IMR-90 (cell line): ENCODE results near the gene VPS33A. TPM values are rescaled to one million over a fixed set of nuclear protein-coding genes. Genes with fewer than 3 reads are reported as not detected.
"Not testable (repeated sequence)": the region's sequence is repeated elsewhere in the genome, so short reads cannot be mapped to it uniquely, and the experiment has no call there.

Experiments
- ATAC-seq: fragments of 200-7000 bp; cut with Tn5 transposase; 2 replicates; pipeline ENCODE4 v1.9.1; 2020; ENCODE audit warnings: low read depth, mild to moderate bottlenecking, moderate library complexity
- BruUV-seq: library from RNA; stranded (reverse); fragments of 400-500 nt; replicated peaks from 2 replicates; lab custom pipeline; 2021; lab: Mats Ljungman, UMichigan
- CTCF ChIA-PET: fragments of 300-600 bp; formaldehyde crosslinking; extraction: SDS; loops from one replicate; lab custom pipeline; 2021; ENCODE audit warnings: antibody characterized with exemption; lab: Yijun Ruan, JAX
- POLR2A ChIA-PET: fragments of 300-600 bp; sonication (Branson Sonifier 250); formaldehyde crosslinking; loops from one replicate; lab custom pipeline; 2022; ENCODE audit warnings: antibody characterized with exemption; ENCODE audit not compliant: unreplicated experiment; lab: Charles Lee
- DNase-seq: peaks from one replicate; pipeline ENCODE4 v3.0.0; 2013
- H2AFZ ChIP-seq: replicated peaks from 2 replicates; pipeline ENCODE3; 2013; ENCODE audit warnings: low read length, mild to moderate bottlenecking; ENCODE audit not compliant: poor library complexity
- H2AK5ac ChIP-seq: 2 replicates; pipeline ENCODE4 v1.6.1; 2013; ENCODE audit warnings: low read depth, low read length, inconsistent platforms
- H2AK9ac ChIP-seq: replicated peaks from 2 replicates; pipeline ENCODE3; 2013; ENCODE audit warnings: mild to moderate bottlenecking, low read depth, low read length, moderate library complexity; ENCODE audit not compliant: poor library complexity
- H2BK120ac ChIP-seq: 2 replicates; pipeline ENCODE4 v1.6.1; 2013; ENCODE audit warnings: low read depth, low read length, inconsistent platforms
- H2BK15ac ChIP-seq: 3 replicates; pipeline ENCODE4 v1.6.1; 2013; ENCODE audit warnings: low read depth, low read length, inconsistent platforms
- H2BK20ac ChIP-seq: 2 replicates; pipeline ENCODE4 v1.6.1; 2013; ENCODE audit warnings: low read depth, mild to moderate bottlenecking, inconsistent platforms, low read length, moderate library complexity
- H2BK5ac ChIP-seq: 2 replicates; pipeline ENCODE4 v1.6.1; 2013; ENCODE audit warnings: mild to moderate bottlenecking, low read depth, low read length, inconsistent platforms; ENCODE audit not compliant: poor library complexity, severe bottlenecking
- H3K14ac ChIP-seq: replicated peaks from 2 replicates; pipeline ENCODE4 v1.6.1; 2013; ENCODE audit warnings: low read depth, low read length, inconsistent platforms
- H3K18ac ChIP-seq: 2 replicates; pipeline ENCODE4 v1.6.1; 2013; ENCODE audit warnings: low read depth, low read length, control low read depth
- H3K23ac ChIP-seq: 2 replicates; pipeline ENCODE4 v1.6.1; 2013; ENCODE audit warnings: low read depth, low read length, inconsistent platforms
- H3K27ac ChIP-seq: 2 replicates; pipeline ENCODE4 v1.5.1; 2013; ENCODE audit warnings: mild to moderate bottlenecking, control low read depth, low read length; ENCODE audit not compliant: insufficient read depth
- H3K27me3 ChIP-seq: 2 replicates; pipeline ENCODE4 v1.6.1; 2013; ENCODE audit warnings: low read length; ENCODE audit not compliant: control insufficient read depth, insufficient read depth
- H3K36me3 ChIP-seq: 2 replicates; pipeline ENCODE4 v1.6.1; 2013; ENCODE audit warnings: low read length, mixed read lengths; ENCODE audit not compliant: control insufficient read depth, insufficient read depth
- H3K4ac ChIP-seq: 2 replicates; pipeline ENCODE4 v1.6.1; 2013; ENCODE audit warnings: low read depth, low read length, inconsistent platforms
- H3K4me1 ChIP-seq: 2 replicates; pipeline ENCODE4 v1.6.1; 2013; ENCODE audit warnings: low read length, mixed read lengths; ENCODE audit not compliant: control insufficient read depth, insufficient read depth
- H3K4me2 ChIP-seq: 2 replicates; pipeline ENCODE4 v1.6.1; 2013; ENCODE audit warnings: low read depth, mild to moderate bottlenecking, control low read depth, low read length, moderate library complexity
- H3K4me3 ChIP-seq: 2 replicates; pipeline ENCODE4 v1.5.1; 2013; ENCODE audit warnings: low read depth, mild to moderate bottlenecking, control low read depth, low read length, moderate library complexity; ENCODE audit not compliant: insufficient read depth
- H3K56ac ChIP-seq: 2 replicates; pipeline ENCODE4 v1.6.1; 2013; ENCODE audit warnings: low read length, inconsistent platforms; ENCODE audit not compliant: insufficient read depth; ENCODE audit errors: extremely low read depth
- H3K79me1 ChIP-seq, 2 experiments: 2 replicates each; pipeline ENCODE4 v1.6.1; 2013; ENCODE audit warnings: low read length in 2 of 2, inconsistent platforms in 1 of 2, low read depth in 1 of 2
- H3K9ac ChIP-seq: 2 replicates; pipeline ENCODE4 v1.6.1; 2013; ENCODE audit warnings: low read depth, low read length, control low read depth
- H3K9me1 ChIP-seq: 2 replicates; pipeline ENCODE4 v1.6.1; 2013; ENCODE audit warnings: low read length, inconsistent platforms; ENCODE audit not compliant: insufficient read depth
- H3K9me3 ChIP-seq: 2 replicates; pipeline ENCODE4 v1.6.1; 2013; ENCODE audit warnings: low read length; ENCODE audit not compliant: control insufficient read depth, insufficient read depth
- H4K20me1 ChIP-seq: 2 replicates; pipeline ENCODE4 v1.6.1; 2013; ENCODE audit warnings: low read length, inconsistent platforms; ENCODE audit not compliant: insufficient read depth
- H4K5ac ChIP-seq: 2 replicates; pipeline ENCODE4 v1.6.1; 2013; ENCODE audit warnings: mild to moderate bottlenecking, low read depth, low read length, control low read depth
- H4K8ac ChIP-seq, 2 experiments: 2 replicates each; pipeline ENCODE4 v1.6.1; 2013; ENCODE audit warnings: low read depth in 2 of 2, low read length in 2 of 2, control low read depth in 1 of 2, inconsistent platforms in 1 of 2
- H4K91ac ChIP-seq: 2 replicates; pipeline ENCODE4 v1.6.1; 2013; ENCODE audit warnings: low read depth, low read length, inconsistent platforms; ENCODE audit not compliant: insufficient read depth
- BHLHE40 ChIP-seq: fragments of 150-350 bp; IDR thresholded peaks from 2 replicates; pipeline ENCODE4 v1.6.1; 2016; ENCODE audit warnings: mild to moderate bottlenecking, low read depth, low read length
- CHD1 ChIP-seq: IDR thresholded peaks from 2 replicates; pipeline ENCODE4 v1.6.1; 2012; ENCODE audit warnings: low read depth, low read length, improper control_type of control experiment
- MXI1 ChIP-seq: IDR thresholded peaks from 2 replicates; pipeline ENCODE4 v1.6.1; 2012; ENCODE audit warnings: low read depth, mild to moderate bottlenecking, low read length, moderate library complexity, borderline replicate concordance
- RFX5 ChIP-seq: IDR thresholded peaks from 2 replicates; pipeline ENCODE4 v1.8.0; 2012; ENCODE audit warnings: low read depth, mild to moderate bottlenecking, low read length, moderate library complexity
- WGBS, 2 experiments: methylation state at CpG; one replicate each; pipeline versions ENCODE4 v1.1.5 to v1.1.7; 2013; ENCODE audit warnings: missing lambda C conversion rate in 2 of 2; ENCODE audit not compliant: insufficient read length in 1 of 2; ENCODE audit errors: extremely low coverage in 2 of 2; 5-methylcytosine and 5-hydroxymethylcytosine counted together
- dilution Hi-C: fragments of 300-500 bp; cut with HindIII; formaldehyde crosslinking; loops from one replicate; pipeline ENCODE4 v1.14.3; 2018; ENCODE audit warnings: low sequenced_read_pairs; ENCODE audit not compliant: unreplicated experiment
- in situ Hi-C: fragments of 300-500 bp; cut with MboI; formaldehyde crosslinking; loops from 3 replicates; pipeline ENCODE4 v1.14.3; 2019; ENCODE audit warnings: low sequenced_read_pairs, inconsistent platforms, mixed read lengths
- intact Hi-C: fragments of 100-400 bp; cut with micrococcal nuclease; formaldehyde crosslinking; loops from 2 replicates; pipeline ENCODE4 v1.10.0; 2022
- polyA plus RNA-seq, 3 experiments: library from polyadenylated mRNA; depleted of rRNA; stranded (reverse); fragments of >200 nt; gene quantifications; 2 replicates each; pipeline ENCODE4 v1.2.3, GENCODE V29; 2012; ENCODE audit warnings: low replicate concordance in 1 of 3
- total RNA-seq: library from RNA; depleted of rRNA; stranded (reverse); fragments of >200 nt; gene quantifications from 2 replicates; pipeline ENCODE4 v1.2.3, GENCODE V29; 2012

The VPS33A gene
- total and polyA plus RNA-seq, 2 of the 4 experiments (the other 2 are of a cell fraction): 14.0 to 20.3 TPM

GRCh38 chr12:122203301-122204166 lies 62.8 kb downstream of the VPS33A start, which contains the start of gene B3GNT4:
TSS of gene B3GNT4 (plus strand) at chr12:122203709. CDS start at chr12:122204619, 910 bp downstream.
- Histone ChIP-seq H2BK15ac (no peak within 1 kb of the TSS; the same call in 2 of the 3 replicates), H2AK5ac (no peak within 1 kb of the TSS), H3K36me3 (peaks cover 20% of the 10 kb centered on the region), H3K23ac (no peak within 1 kb of the TSS), H3K18ac (no peak within 1 kb of the TSS), H4K91ac (no peak within 1 kb of the TSS), H3K56ac (peak within 1 kb of the TSS; percentile 19; the same call in 1 of the 2 replicates), H3K79me1 (no peaks in the 10 kb centered on the region), H3K4me1 (no peaks in the 10 kb centered on the region), H3K27ac (no peak within 1 kb of the TSS), H2BK5ac (no peak within 1 kb of the TSS), H3K9me3 (no peaks in the 10 kb centered on the region), H3K4me3 (peak within 1 kb of the TSS; percentile 51), H3K27me3 (peaks cover 22% of the 10 kb centered on the region), H3K9ac (peak within 1 kb of the TSS; percentile 52), H3K9me1 (no peaks in the 10 kb centered on the region; the same call in 1 of the 2 replicates), H2BK20ac (no peak within 1 kb of the TSS), H3K14ac (peak within 1 kb of the TSS; percentile 87; the same call in 1 of the 2 replicates), H2AK9ac (peak within 1 kb of the TSS; percentile 82), H2AFZ (peak within 1 kb of the TSS; percentile 92), H4K5ac (no peak within 1 kb of the TSS), H4K8ac (peak within 1 kb of the TSS in 1 of 2 experiments; percentile 92; a peak in 2 of 4 replicates), H3K4me2 (peak within 1 kb of the TSS; percentile 88), H3K4ac (no peak within 1 kb of the TSS), H4K20me1 (peaks cover 18% of the 10 kb centered on the region), H2BK120ac (peak within 1 kb of the TSS; percentile 40; the same call in 1 of the 2 replicates)
- in situ Hi-C loops: no loop called here
- DNase-seq (peak; percentile 26), ATAC-seq (peak; percentile 85)
- WGBS, 2 experiments: 2% methylated on average over 30 of the region's 104 CpGs; no CpG with 5 or more reads in 1 of the 2 experiments
- CTCF ChIA-PET: no interaction called here
- dilution Hi-C loops: no loop called here
- intact Hi-C loops: no loop called here
- POLR2A ChIA-PET: interaction anchor here (0.6 kb wide), 1 partner anchor 794 kb away, joined by 6 read pairs; no protein-coding TSS in a partner anchor
- TF ChIP-seq MXI1: peak; percentile 32; the same call in 1 of the 2 replicates
- TF ChIP-seq BHLHE40: peak; percentile 70
- TF ChIP-seq CHD1: no peak
- no peak for TF ChIP-seq RFX5
- no TSS peak for BruUV-seq

- not testable (repeated sequence) for BruUV-seq
These were observed 63.5 kb downstream of the VPS33A start for GRCh38 chr12:122202811-122203210.

More at GRCh38 chr12:122202811-122203210, 63.5 kb downstream of the VPS33A start:
- in situ Hi-C loops, H3K79me1 ChIP-seq, intact Hi-C loops, CTCF ChIA-PET, H3K4ac ChIP-seq, dilution Hi-C loops, H3K9me1 ChIP-seq, H2BK20ac ChIP-seq, H3K4me1 ChIP-seq, H3K18ac ChIP-seq, H2AK5ac ChIP-seq, H4K91ac ChIP-seq, H4K5ac ChIP-seq, H2BK5ac ChIP-seq, ATAC-seq, H3K9ac ChIP-seq, POLR2A ChIA-PET, H3K27ac ChIP-seq, DNase-seq, H2BK15ac ChIP-seq, H3K23ac ChIP-seq, H3K9me3 ChIP-seq: not testable (repeated sequence)
- Histone ChIP-seq H2BK120ac (peak overlapping the region; percentile 40; the same call in 1 of the 2 replicates), H4K8ac (peak overlapping the region in 1 of 2 experiments; percentile 92; a peak in 1 of 4 replicates), H2AFZ (peak overlapping the region; percentile 92), H3K4me2 (peak overlapping the region; percentile 78), H3K27me3 (peaks cover 22% of the 10 kb centered on the region), H3K36me3 (peaks cover 13% of the 10 kb centered on the region), H4K20me1 (peaks cover 18% of the 10 kb centered on the region), H3K14ac (peak overlapping the region; percentile 87; the same call in 1 of the 2 replicates), H3K56ac (0 out of 2 replicates have a peak overlapping the region, but pooled peaks have one; percentile 19), H3K4me3 (peak overlapping the region; percentile 51), H2AK9ac (peak overlapping the region; percentile 82)
- WGBS, 2 experiments: 70% methylated on average over 9 of the region's 19 CpGs; no CpG with 5 or more reads in 1 of the 2 experiments
